Prostate gland (tissue), 2 donors: ENCODE results near the gene CFC1.
"Not testable (repeated sequence)": the region's sequence is repeated elsewhere in the genome, so short reads cannot be mapped to it uniquely, and the experiment has no call there.

ENCODE experiments used
- CTCF ChIP-seq, 4 experiments: fragments of 200-600 bp in 2 of 4; fragments of 450-650 bp in 2 of 4; sonication (generic) in 2 of 4; IDR thresholded peaks; 1 replicate in 3 of 4; 2 replicates in 1 of 4; pipeline ENCODE4 v1.5.1; 2016 to 2019; ENCODE audit warnings: antibody characterized with exemption in 4 of 4, mild to moderate bottlenecking in 2 of 4, moderate library complexity in 2 of 4
- POLR2AphosphoS5 ChIP-seq: sonication (generic); formaldehyde crosslinking; IDR thresholded peaks from one replicate; pipeline ENCODE4 v1.6.1; 2017; ENCODE audit warnings: antibody characterized with exemption

DNA sequence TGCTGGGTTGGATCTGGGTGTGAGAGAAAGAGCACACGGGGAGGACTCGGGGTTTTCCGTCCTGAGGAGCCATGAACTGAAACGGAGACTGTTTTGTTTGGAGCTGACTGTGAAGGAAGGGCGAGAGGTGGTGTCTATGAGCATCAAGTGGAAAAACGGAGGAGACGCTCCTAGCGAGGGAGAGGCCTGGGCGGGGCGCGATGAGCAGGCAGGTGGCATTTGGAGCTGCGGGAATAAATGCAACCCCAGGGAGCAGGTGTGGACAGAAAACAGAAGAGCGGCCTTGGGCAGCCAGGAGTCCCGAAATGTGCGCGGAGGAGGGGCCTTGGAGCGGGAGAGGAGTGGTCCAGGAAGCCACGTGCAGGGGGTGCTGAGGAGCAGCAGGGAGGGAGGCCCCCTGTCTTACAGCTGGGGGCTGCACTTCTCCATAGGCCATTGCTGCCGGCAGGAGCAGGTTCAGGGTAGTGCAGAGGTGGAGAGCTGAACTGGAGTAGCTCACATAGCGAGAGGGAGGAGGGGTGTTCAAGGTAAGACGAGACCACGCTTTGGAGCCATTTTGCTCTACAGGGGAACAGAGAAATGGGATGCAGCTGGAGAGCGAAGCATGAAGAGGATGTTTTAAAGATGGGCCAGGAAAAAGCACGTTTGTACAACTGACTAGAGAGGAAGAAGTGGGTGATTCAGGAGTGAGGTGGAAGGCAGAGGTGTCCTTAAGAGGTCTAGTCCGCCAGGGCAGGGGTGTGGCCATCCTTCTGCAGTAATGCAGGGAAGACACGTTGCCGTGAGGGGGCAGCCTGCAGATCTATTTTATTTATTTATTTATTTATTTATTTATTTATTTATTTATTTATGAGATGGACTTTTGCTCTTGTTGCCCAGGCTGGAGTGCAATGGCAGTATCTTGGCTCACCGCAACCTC lies 9.9 kb upstream of the CFC1 start:
- not testable (repeated sequence) for TF ChIP-seq CTCF (IDR thresholded peaks at IDR 0.05); POLR2AphosphoS5
